HepG2 (cell line): ENCODE results near the gene LSM14B. TPM values are rescaled to one million over a fixed set of nuclear protein-coding genes. Genes with fewer than 3 reads are reported as not detected.

Experiments used
- BHLHE40 ChIP-seq: IDR thresholded peaks from 2 replicates; pipeline ENCODE4 v1.6.1; 2011; ENCODE audit warnings: low read length, improper control_type of control experiment
- GABPB1 ChIP-seq: IDR thresholded peaks from 2 replicates; pipeline ENCODE4 v1.6.1; 2016; ENCODE audit warnings: mild to moderate bottlenecking, missing genetic modification reagents, moderate library complexity, missing compliant biosample characterization
- HCFC1 ChIP-seq: fragments of 150-350 bp; IDR thresholded peaks from 2 replicates; pipeline ENCODE4 v1.6.1; 2014; ENCODE audit warnings: low read depth, low read length
- HIVEP1 ChIP-seq: sonication (generic); formaldehyde crosslinking; IDR thresholded peaks from 2 replicates; pipeline ENCODE4 v1.4.0; 2020; ENCODE audit warnings: mild to moderate bottlenecking, missing genetic modification reagents
- KDM3A ChIP-seq: IDR thresholded peaks from 2 replicates; pipeline ENCODE4 v1.6.1; 2018; ENCODE audit warnings: low read depth, missing compliant biosample characterization
- KMT2B ChIP-seq: IDR thresholded peaks from 2 replicates; pipeline ENCODE4 v1.6.1; 2016; ENCODE audit warnings: missing genetic modification reagents, missing compliant biosample characterization
- MTA1 ChIP-seq: sonication (generic); formaldehyde crosslinking; IDR thresholded peaks from 2 replicates; pipeline ENCODE4 v1.4.0; 2020; ENCODE audit warnings: missing genetic modification reagents, mild to moderate bottlenecking, borderline replicate concordance
- MYC ChIP-seq: sonication (generic); formaldehyde crosslinking; IDR thresholded peaks from 2 replicates; pipeline ENCODE4 v1.9.0; 2021; ENCODE audit warnings: missing genetic modification reagents, borderline replicate concordance
- RFXANK ChIP-seq: IDR thresholded peaks from 2 replicates; pipeline ENCODE4 v1.6.1; 2016
- SAP130 ChIP-seq: IDR thresholded peaks from 2 replicates; pipeline ENCODE4 v1.6.1; 2016; ENCODE audit warnings: low read depth
- SP2 ChIP-seq: sonication (generic); formaldehyde crosslinking; IDR thresholded peaks from 2 replicates; pipeline ENCODE4 v1.5.1; 2020; ENCODE audit warnings: mild to moderate bottlenecking, missing genetic modification reagents
- SP5 ChIP-seq: IDR thresholded peaks from 2 replicates; pipeline ENCODE4 v1.6.1; 2016; ENCODE audit warnings: low read depth, borderline replicate concordance
- TARDBP ChIP-seq: sonication (generic); formaldehyde crosslinking; IDR thresholded peaks from 2 replicates; pipeline ENCODE4 v1.8.0; 2022; ENCODE audit warnings: mild to moderate bottlenecking, missing genetic modification reagents
- U2AF2 ChIP-seq: fragments of 200-400 bp; formaldehyde crosslinking; IDR thresholded peaks from 2 replicates; pipeline ENCODE4 v1.6.1; 2017; ENCODE audit warnings: low read depth, mild to moderate bottlenecking, low read length
- ZBTB42 ChIP-seq: sonication (generic); formaldehyde crosslinking; IDR thresholded peaks from 2 replicates; pipeline ENCODE4 v1.5.0; 2020; ENCODE audit warnings: mild to moderate bottlenecking, missing genetic modification reagents
- ZNF230 ChIP-seq: sonication (generic); formaldehyde crosslinking; IDR thresholded peaks from 2 replicates; pipeline ENCODE4 v1.4.0; 2020; ENCODE audit warnings: mild to moderate bottlenecking, missing genetic modification reagents
- ZNF235 ChIP-seq: sonication (generic); formaldehyde crosslinking; IDR thresholded peaks from 2 replicates; pipeline ENCODE4 v1.8.1; 2023; ENCODE audit warnings: mild to moderate bottlenecking, missing genetic modification reagents, borderline replicate concordance
- ZNF768 ChIP-seq: sonication (generic); formaldehyde crosslinking; IDR thresholded peaks from 2 replicates; pipeline ENCODE4 v1.4.0; 2020; ENCODE audit warnings: missing genetic modification reagents
- polyA plus RNA-seq, 8 experiments: library from polyadenylated mRNA; depleted of rRNA in 3 of 8; stranded (reverse) in 7 of 8; unstranded in 1 of 8; fragments of >200 nt; fragmentation: Illumina TruSeq in 4 of 8; extraction: Trizol in 4 of 8; gene quantifications; 2 replicates each; pipeline versions ENCODE4 v1.2.1 to v1.2.3, GENCODE V29; 2011 to 2016; ENCODE audit warnings: low read depth in 4 of 8, missing spikeins in 1 of 8, mixed read lengths in 1 of 8; ENCODE audit not compliant: insufficient read depth in 1 of 8
- total RNA-seq, 5 experiments: library from RNA; depleted of rRNA; stranded (reverse); fragments of >200 nt; fragmentation: Illumina TruSeq; extraction: Trizol; gene quantifications; 2 replicates each; pipeline ENCODE4 v1.2.3, GENCODE V29; 2016; ENCODE audit warnings: low read depth in 1 of 5
- TF ChIP-seq, protein P1 (sequence below): sonication (generic); formaldehyde crosslinking; IDR thresholded peaks from 2 replicates; pipeline ENCODE4 v1.4.0; 2020; ENCODE audit warnings: missing genetic modification reagents
- TF ChIP-seq, protein P2 (sequence below): sonication (generic); formaldehyde crosslinking; conservative IDR thresholded peaks from 2 replicates; pipeline ENCODE4 v1.4.0; 2020; ENCODE audit warnings: missing genetic modification reagents
- TF ChIP-seq, protein P3 (sequence below): sonication (generic); formaldehyde crosslinking; IDR thresholded peaks from 2 replicates; pipeline ENCODE4 v1.5.0; 2020; ENCODE audit warnings: missing genetic modification reagents, mild to moderate bottlenecking, borderline replicate concordance
- TF ChIP-seq, protein P4 (sequence below): sonication (generic); formaldehyde crosslinking; IDR thresholded peaks from 2 replicates; pipeline ENCODE4 v1.4.0; 2020; ENCODE audit warnings: missing genetic modification reagents
- TF ChIP-seq, protein P5 (sequence below): sonication (generic); formaldehyde crosslinking; IDR thresholded peaks from 2 replicates; pipeline ENCODE4 v1.5.1; 2020; ENCODE audit warnings: mild to moderate bottlenecking, missing genetic modification reagents, moderate library complexity

The LSM14B gene
- total and polyA plus RNA-seq, 2 of the 13 experiments (the other 11 are each of a cell fraction or from before 2014, with no cell fraction given) = 43.3 to 79.2 TPM

DNA sequence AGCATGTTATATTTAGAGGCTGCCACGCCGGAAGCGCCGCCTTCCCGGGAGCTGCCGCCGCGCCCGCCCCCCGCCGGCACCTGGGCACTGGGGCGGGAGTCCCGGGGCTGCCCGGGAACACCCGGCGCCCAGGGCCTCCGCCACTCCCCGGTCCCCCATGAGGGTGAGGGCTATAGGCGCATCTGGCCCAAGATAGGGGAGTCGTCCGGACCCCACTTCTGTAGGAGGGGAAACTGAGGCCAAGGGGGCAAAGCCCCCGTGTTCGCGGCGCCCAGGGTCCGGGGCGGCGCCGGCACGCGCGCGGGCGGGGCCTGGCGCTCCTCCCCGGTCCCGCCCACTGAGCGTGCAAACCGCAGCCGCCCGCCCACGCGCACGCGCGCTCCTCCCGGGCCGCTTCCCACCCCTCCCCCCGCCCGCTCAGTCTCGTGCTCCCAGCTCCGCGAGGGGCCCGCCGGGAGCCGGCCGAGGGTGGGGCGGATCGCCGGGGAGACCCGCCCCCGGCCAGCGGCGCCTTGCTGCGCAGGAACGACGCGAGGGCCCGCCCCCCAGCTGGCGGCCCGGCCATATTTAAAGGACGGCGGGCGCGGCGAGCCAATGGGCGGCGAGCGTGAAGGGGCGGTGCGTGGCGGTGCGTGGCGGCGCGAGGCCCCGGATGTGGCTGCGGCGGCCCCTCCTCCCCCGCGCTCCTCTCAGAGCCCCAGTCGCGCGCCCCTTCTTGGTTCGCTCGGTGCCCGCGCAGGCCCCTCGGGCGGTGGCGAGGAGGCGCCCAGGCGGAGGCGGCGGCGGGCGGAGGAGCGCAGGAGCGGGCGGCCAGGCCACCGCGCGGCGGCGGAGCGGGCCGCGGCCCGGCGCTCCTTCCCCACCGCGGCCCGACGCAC, at the start of gene LSM14B (continued):
- TF ChIP-seq HIVEP1 (CRISPR knock-in tag) = no peak
- TF ChIP-seq ZNF230 (CRISPR knock-in tag) = 0 out of 2 replicates have a peak, but pooled peaks have one; percentile 25
- TF ChIP-seq ZNF768 (CRISPR knock-in tag) = peak; percentile 68
- TF ChIP-seq, protein P1, sequence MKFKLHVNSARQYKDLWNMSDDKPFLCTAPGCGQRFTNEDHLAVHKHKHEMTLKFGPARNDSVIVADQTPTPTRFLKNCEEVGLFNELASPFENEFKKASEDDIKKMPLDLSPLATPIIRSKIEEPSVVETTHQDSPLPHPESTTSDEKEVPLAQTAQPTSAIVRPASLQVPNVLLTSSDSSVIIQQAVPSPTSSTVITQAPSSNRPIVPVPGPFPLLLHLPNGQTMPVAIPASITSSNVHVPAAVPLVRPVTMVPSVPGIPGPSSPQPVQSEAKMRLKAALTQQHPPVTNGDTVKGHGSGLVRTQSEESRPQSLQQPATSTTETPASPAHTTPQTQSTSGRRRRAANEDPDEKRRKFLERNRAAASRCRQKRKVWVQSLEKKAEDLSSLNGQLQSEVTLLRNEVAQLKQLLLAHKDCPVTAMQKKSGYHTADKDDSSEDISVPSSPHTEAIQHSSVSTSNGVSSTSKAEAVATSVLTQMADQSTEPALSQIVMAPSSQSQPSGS = peak; percentile 56; the same call in 1 of the 2 replicates
- TF ChIP-seq SP2 = peak; percentile 62
- 0 out of 2 replicates have a peak, but pooled peaks have one; percentile 9 for TF ChIP-seq U2AF2
- TF ChIP-seq HCFC1 = peak; percentile 18; the same call in 1 of the 2 replicates
- TF ChIP-seq, protein P2, sequence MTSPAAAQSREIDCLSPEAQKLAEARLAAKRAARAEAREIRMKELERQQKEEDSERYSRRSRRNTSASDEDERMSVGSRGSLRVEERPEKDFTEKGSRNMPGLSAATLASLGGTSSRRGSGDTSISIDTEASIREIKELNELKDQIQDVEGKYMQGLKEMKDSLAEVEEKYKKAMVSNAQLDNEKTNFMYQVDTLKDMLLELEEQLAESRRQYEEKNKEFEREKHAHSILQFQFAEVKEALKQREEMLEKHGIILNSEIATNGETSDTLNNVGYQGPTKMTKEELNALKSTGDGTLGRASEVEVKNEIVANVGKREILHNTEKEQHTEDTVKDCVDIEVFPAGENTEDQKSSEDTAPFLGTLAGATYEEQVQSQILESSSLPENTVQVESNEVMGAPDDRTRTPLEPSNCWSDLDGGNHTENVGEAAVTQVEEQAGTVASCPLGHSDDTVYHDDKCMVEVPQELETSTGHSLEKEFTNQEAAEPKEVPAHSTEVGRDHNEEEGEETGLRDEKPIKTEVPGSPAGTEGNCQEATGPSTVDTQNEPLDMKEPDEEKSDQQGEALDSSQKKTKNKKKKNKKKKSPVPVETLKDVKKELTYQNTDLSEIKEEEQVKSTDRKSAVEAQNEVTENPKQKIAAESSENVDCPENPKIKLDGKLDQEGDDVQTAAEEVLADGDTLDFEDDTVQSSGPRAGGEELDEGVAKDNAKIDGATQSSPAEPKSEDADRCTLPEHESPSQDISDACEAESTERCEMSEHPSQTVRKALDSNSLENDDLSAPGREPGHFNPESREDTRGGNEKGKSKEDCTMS (CRISPR knock-in tag) = no peak
- TF ChIP-seq, protein P3, sequence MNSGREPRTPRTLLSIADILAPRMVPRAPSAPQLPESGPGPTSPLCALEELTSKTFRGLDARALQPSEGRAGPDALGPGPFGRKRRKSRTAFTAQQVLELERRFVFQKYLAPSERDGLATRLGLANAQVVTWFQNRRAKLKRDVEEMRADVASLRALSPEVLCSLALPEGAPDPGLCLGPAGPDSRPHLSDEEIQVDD (CRISPR knock-in tag) = no peak
- TF ChIP-seq KDM3A = no peak
- TF ChIP-seq BHLHE40 = peak; percentile 98
- TF ChIP-seq ZBTB42 (CRISPR knock-in tag) = no peak
- no peak; the same call in 1 of the 2 replicates for TF ChIP-seq RFXANK
- no peak for TF ChIP-seq KMT2B (CRISPR knock-in tag)
- peak; percentile 84; the same call in 1 of the 2 replicates for TF ChIP-seq MTA1 (CRISPR knock-in tag)
- TF ChIP-seq SP5 (CRISPR knock-in tag) = peak; percentile 86
- peak; percentile 56; the same call in 1 of the 2 replicates for TF ChIP-seq TARDBP (CRISPR knock-in tag)
- TF ChIP-seq ZNF235 = no peak
- TF ChIP-seq SAP130 (CRISPR knock-in tag) = peak; percentile 87
- TF ChIP-seq, protein P4, sequence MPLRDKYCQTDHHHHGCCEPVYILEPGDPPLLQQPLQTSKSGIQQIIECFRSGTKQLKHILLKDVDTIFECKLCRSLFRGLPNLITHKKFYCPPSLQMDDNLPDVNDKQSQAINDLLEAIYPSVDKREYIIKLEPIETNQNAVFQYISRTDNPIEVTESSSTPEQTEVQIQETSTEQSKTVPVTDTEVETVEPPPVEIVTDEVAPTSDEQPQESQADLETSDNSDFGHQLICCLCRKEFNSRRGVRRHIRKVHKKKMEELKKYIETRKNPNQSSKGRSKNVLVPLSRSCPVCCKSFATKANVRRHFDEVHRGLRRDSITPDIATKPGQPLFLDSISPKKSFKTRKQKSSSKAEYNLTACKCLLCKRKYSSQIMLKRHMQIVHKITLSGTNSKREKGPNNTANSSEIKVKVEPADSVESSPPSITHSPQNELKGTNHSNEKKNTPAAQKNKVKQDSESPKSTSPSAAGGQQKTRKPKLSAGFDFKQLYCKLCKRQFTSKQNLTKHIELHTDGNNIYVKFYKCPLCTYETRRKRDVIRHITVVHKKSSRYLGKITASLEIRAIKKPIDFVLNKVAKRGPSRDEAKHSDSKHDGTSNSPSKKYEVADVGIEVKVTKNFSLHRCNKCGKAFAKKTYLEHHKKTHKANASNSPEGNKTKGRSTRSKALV (CRISPR knock-in tag) = no peak
- TF ChIP-seq, protein P5, sequence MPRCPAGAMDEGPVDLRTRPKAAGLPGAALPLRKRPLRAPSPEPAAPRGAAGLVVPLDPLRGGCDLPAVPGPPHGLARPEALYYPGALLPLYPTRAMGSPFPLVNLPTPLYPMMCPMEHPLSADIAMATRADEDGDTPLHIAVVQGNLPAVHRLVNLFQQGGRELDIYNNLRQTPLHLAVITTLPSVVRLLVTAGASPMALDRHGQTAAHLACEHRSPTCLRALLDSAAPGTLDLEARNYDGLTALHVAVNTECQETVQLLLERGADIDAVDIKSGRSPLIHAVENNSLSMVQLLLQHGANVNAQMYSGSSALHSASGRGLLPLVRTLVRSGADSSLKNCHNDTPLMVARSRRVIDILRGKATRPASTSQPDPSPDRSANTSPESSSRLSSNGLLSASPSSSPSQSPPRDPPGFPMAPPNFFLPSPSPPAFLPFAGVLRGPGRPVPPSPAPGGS (CRISPR knock-in tag) = no peak; the same call in none of the 2 replicates
- peak; percentile 87 for TF ChIP-seq GABPB1 (CRISPR knock-in tag)
- TF ChIP-seq MYC (CRISPR knock-in tag) = peak; percentile 69
